ENCODE results near the gene LCN2.

GRCh38 chr9:128182893-128183588, 33.8 kb downstream of the LCN2 start:
- TF ChIP-seq CTCF (IDR thresholded peaks at IDR 0.05; ENCODE audit: insufficient read depth, low read length, poor library complexity, severe bottlenecking) = no peak
- TF ChIP-seq EZH2phosphoT487 (conservative IDR thresholded peaks at IDR 0.05; ENCODE audit: low read length) = no peak
